Natural killer cell (primary cell): ENCODE results near the gene FARS2. TPM values are rescaled to one million over a fixed set of nuclear protein-coding genes. Genes with fewer than 3 reads are reported as not detected.

Source experiments
- ATAC-seq, 3 donors: fragments of 150-1000 bp in 2 of 3; fragments of 200-7000 bp in 1 of 3; cut with Tn5 transposase; 1 replicate in 1 of 3; 2 replicates in 2 of 3; pipeline ENCODE4 v1.10.0; 2021; ENCODE audit warnings: mild to moderate bottlenecking in 2 of 3, moderate library complexity in 2 of 3
- DNase-seq, 2 donors: peaks; one replicate each; pipeline versions ENCODE4 v3.0.0 to v3.0.0-alpha.2; 2013 to 2021; ENCODE audit warnings: mixed read lengths in 1 of 2
- H3K27ac ChIP-seq: one replicate; pipeline ENCODE4 v1.5.1; 2013; ENCODE audit warnings: mild to moderate bottlenecking, low read length
- H3K27me3 ChIP-seq: one replicate; pipeline ENCODE4 v1.6.1; 2013; ENCODE audit warnings: low read length; ENCODE audit not compliant: control insufficient read depth, insufficient read depth
- H3K36me3 ChIP-seq: one replicate; pipeline ENCODE4 v1.6.1; 2013; ENCODE audit warnings: low read length; ENCODE audit not compliant: control insufficient read depth, insufficient read depth
- H3K4me1 ChIP-seq: one replicate; pipeline ENCODE4 v1.6.1; 2013; ENCODE audit warnings: low read length; ENCODE audit not compliant: control insufficient read depth, insufficient read depth
- H3K4me3 ChIP-seq: one replicate; pipeline ENCODE4 v1.5.1; 2013; ENCODE audit warnings: low read length
- H3K9me3 ChIP-seq: one replicate; pipeline ENCODE4 v1.6.1; 2013; ENCODE audit warnings: low read length; ENCODE audit not compliant: control insufficient read depth, insufficient read depth
- H3K27ac Mint-ChIP-seq, 2 donors: one replicate each; pipeline ENCODE4 v1.8.0; 2022; ENCODE audit warnings: mild to moderate bottlenecking in 2 of 2, mixed read lengths in 2 of 2, moderate library complexity in 1 of 2
- H3K27me3 Mint-ChIP-seq, 2 donors: one replicate each; pipeline ENCODE4 v1.8.0; 2022; ENCODE audit warnings: low read depth in 2 of 2, mixed read lengths in 2 of 2
- H3K36me3 Mint-ChIP-seq: one replicate; pipeline ENCODE4 v1.8.0; 2022; ENCODE audit warnings: mixed read lengths
- H3K4me1 Mint-ChIP-seq, 2 donors: one replicate each; pipeline ENCODE4 v1.8.0; 2022; ENCODE audit warnings: mixed read lengths in 2 of 2
- H3K4me3 Mint-ChIP-seq: one replicate; pipeline ENCODE4 v1.8.0; 2022; ENCODE audit warnings: mild to moderate bottlenecking, moderate library complexity, mixed read lengths
- H3K9me3 Mint-ChIP-seq, 2 donors: one replicate each; pipeline ENCODE4 v1.8.0; 2022; ENCODE audit warnings: mixed read lengths in 2 of 2
- CTCF ChIP-seq: fragments of 200-600 bp; IDR thresholded peaks from one replicate; pipeline ENCODE4 v1.8.0; 2022; ENCODE audit warnings: antibody characterized with exemption
- WGBS: methylation state at CpG from one replicate; pipeline ENCODE4 v1.1.7; 2013; ENCODE audit warnings: missing lambda C conversion rate; ENCODE audit not compliant: insufficient coverage; 5-methylcytosine and 5-hydroxymethylcytosine counted together
- intact Hi-C: fragments of 100-400 bp; cut with micrococcal nuclease; formaldehyde crosslinking; loops from one replicate; pipeline ENCODE4 v1.14.2; 2022
- total RNA-seq, 4 donors: library from RNA; stranded (reverse); fragments of 120-200 nt in 1 of 4; gene quantifications; one replicate each; pipeline versions ENCODE4 v1.2.3 to v1.2.4, GENCODE V29; 2013 to 2022

The FARS2 gene
- total RNA-seq, 3 donors from 2014 or later (not counting 1 experiment from before 2014, with no cell fraction given), result 15.3 to 24.8 (median 22.7) TPM

- H3K4me3 ChIP-seq, result no peak overlapping the region
- WGBS, result 100% methylated on average over 3 of the region's 3 CpGs
- ATAC-seq (no peak), DNase-seq (no peak)
- H3K9me3 Mint-ChIP-seq, result no peaks in the 10 kb centered on the region
- no peaks in the 10 kb centered on the region for H3K27me3 Mint-ChIP-seq
- H3K4me1 Mint-ChIP-seq, result peaks cover 14 to 21% of the 10 kb centered on the region in 2 donors
- no peaks in the 10 kb centered on the region for H3K36me3 Mint-ChIP-seq
- H3K27ac Mint-ChIP-seq, result no peak overlapping the region
- H3K27me3 ChIP-seq, result no peaks in the 10 kb centered on the region
- H3K36me3 ChIP-seq, result no peaks in the 10 kb centered on the region
- no peak overlapping the region for H3K4me3 Mint-ChIP-seq
- no peaks in the 10 kb centered on the region for H3K4me1 ChIP-seq
- TF ChIP-seq CTCF, result no peak
- no peaks in the 10 kb centered on the region for H3K9me3 ChIP-seq
- intact Hi-C loops, result no loop called here
- no peak overlapping the region for H3K27ac ChIP-seq
Observed at GRCh38 chr6:5704708-5705107, 443.4 kb downstream of the FARS2 start.

DNA sequence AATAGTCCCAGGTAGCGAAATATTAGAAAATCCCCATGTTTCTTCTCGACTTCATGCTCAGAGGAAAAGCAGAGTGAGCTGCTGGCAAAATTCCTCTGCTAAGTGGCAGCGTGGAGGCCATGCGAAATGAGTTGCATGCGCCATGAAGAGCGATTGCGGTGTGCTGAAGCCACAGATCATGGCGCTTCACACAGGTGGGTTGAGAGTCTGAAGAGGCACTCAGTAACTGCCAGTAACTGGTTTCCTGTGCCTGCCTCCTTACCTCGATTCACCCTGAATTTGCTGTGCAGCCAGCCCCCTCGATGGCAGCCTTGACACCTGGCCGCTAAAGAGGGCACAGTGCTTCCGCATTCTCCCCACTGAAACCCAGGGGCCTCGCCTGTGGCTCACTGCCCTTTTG, 443.9 kb downstream of the FARS2 start:
- Mint-ChIP-seq H3K9me3 (no peaks in the 10 kb centered on the region), H3K27me3 (no peaks in the 10 kb centered on the region), H3K36me3 (no peaks in the 10 kb centered on the region), H3K27ac (no peak overlapping the region), H3K4me3 (no peak overlapping the region), H3K4me1 (peaks cover 14 to 21% of the 10 kb centered on the region in 2 donors)
- intact Hi-C loops, result no loop called here
- Histone ChIP-seq H3K9me3 (no peaks in the 10 kb centered on the region), H3K27ac (no peak overlapping the region), H3K4me1 (no peaks in the 10 kb centered on the region), H3K27me3 (no peaks in the 10 kb centered on the region), H3K4me3 (no peak overlapping the region), H3K36me3 (no peaks in the 10 kb centered on the region)
- ATAC-seq (no peak), DNase-seq (no peak)
- TF ChIP-seq CTCF, result no peak
- WGBS, result 92% methylated on average over 13 of the region's 13 CpGs

- Mint-ChIP-seq H3K9me3 (no peaks in the 10 kb centered on the region), H3K4me3 (no peak overlapping the region)
- DNase-seq, result peak in 1 of 2 donors; percentile 47
Observed at GRCh38 chr6:5706124-5707033, 445.1 kb downstream of the FARS2 start.

More at GRCh38 chr6:5706124-5707033, 445.1 kb downstream of the FARS2 start:
- Mint-ChIP-seq H3K27ac (no peak overlapping the region), H3K36me3 (no peaks in the 10 kb centered on the region), H3K4me1 (peaks cover 19 to 21% of the 10 kb centered on the region in 2 donors), H3K27me3 (no peaks in the 10 kb centered on the region)
- WGBS, result 75% methylated on average over 19 of the region's 19 CpGs
- no peaks in the 10 kb centered on the region for H3K27me3 ChIP-seq
- H3K4me1 ChIP-seq, result no peaks in the 10 kb centered on the region
- H3K36me3 ChIP-seq, result no peaks in the 10 kb centered on the region
- no peak for TF ChIP-seq CTCF
- no peak overlapping the region for H3K4me3 ChIP-seq
- H3K9me3 ChIP-seq, result no peaks in the 10 kb centered on the region
- ATAC-seq, result no peak
- intact Hi-C loops, result no loop called here
- no peak overlapping the region for H3K27ac ChIP-seq
